Small intestine (tissue), 7 donors: ENCODE results near the gene OSBPL10. TPM values are rescaled to one million over a fixed set of nuclear protein-coding genes. Genes with fewer than 3 reads are reported as not detected.

ENCODE experiments used
- DNase-seq, 2 donors: peaks; one replicate each; pipeline versions ENCODE4 v3.0.0 to v3.0.0-alpha.2; 2013
- FAIRE-seq: peaks from 2 replicates; lab custom pipeline; 2012; peaks lifted over from hg19 to GRCh38; lab: Jason Lieb, UNC
- H3K27ac ChIP-seq, 3 donors: one replicate each; pipeline ENCODE4 v1.5.1; 2013; ENCODE audit warnings: low read length in 2 of 3, mild to moderate bottlenecking in 2 of 3, control low read depth in 1 of 3, inconsistent platforms in 1 of 3, low read depth in 1 of 3, moderate library complexity in 1 of 3
- H3K27me3 ChIP-seq, 3 donors: one replicate each; pipeline ENCODE4 v1.6.1; 2013; ENCODE audit warnings: low read length in 3 of 3, inconsistent platforms in 1 of 3; ENCODE audit not compliant: control insufficient read depth in 3 of 3, insufficient read depth in 3 of 3
- H3K36me3 ChIP-seq, 3 donors: one replicate each; pipeline ENCODE4 v1.6.1; 2013; ENCODE audit warnings: low read length in 3 of 3, inconsistent platforms in 1 of 3, low read depth in 1 of 3, mild to moderate bottlenecking in 1 of 3, moderate library complexity in 1 of 3; ENCODE audit not compliant: control insufficient read depth in 3 of 3, insufficient read depth in 2 of 3
- H3K4me1 ChIP-seq, 3 donors: one replicate each; pipeline ENCODE4 v1.6.1; 2013; ENCODE audit warnings: low read length in 2 of 3, inconsistent platforms in 1 of 3, low read depth in 1 of 3, mild to moderate bottlenecking in 1 of 3, moderate library complexity in 1 of 3; ENCODE audit not compliant: control insufficient read depth in 3 of 3, insufficient read depth in 2 of 3
- H3K4me3 ChIP-seq, 3 donors: one replicate each; pipeline ENCODE4 v1.5.1; 2013; ENCODE audit warnings: low read length in 3 of 3, control low read depth in 1 of 3, inconsistent platforms in 1 of 3, low read depth in 1 of 3, mild to moderate bottlenecking in 1 of 3, moderate library complexity in 1 of 3
- H3K9me3 ChIP-seq, 2 donors: one replicate each; pipeline ENCODE4 v1.6.1; 2013; ENCODE audit warnings: low read depth in 1 of 2, low read length in 1 of 2; ENCODE audit not compliant: control insufficient read depth in 2 of 2, insufficient read depth in 1 of 2
- WGBS, 3 donors: extraction: QIAGEN DNeasy Blood & Tissue Kit; methylation state at CpG; one replicate each; pipeline ENCODE4 v1.1.7; 2013; 5-methylcytosine and 5-hydroxymethylcytosine counted together
- polyA plus RNA-seq, 4 donors: library from polyadenylated mRNA; stranded (reverse) in 3 of 4; unstranded in 1 of 4; fragments of 200-250 nt in 3 of 4; fragments of 120-200 nt in 1 of 4; gene quantifications; one replicate each; pipeline versions ENCODE4 v1.2.1 to v1.2.3, GENCODE V29; 2013
- donor health status: healthy with polysubstance abuse.
- donor health status: control.
- donor health status: control.
- donor health status: Bipolar disorder and iron deficiency.
- donor health status: healthy.

OSBPL10 gene
- polyA plus RNA-seq, 4 donors = 1.4 to 8.6 (median 3.8) TPM

DNA sequence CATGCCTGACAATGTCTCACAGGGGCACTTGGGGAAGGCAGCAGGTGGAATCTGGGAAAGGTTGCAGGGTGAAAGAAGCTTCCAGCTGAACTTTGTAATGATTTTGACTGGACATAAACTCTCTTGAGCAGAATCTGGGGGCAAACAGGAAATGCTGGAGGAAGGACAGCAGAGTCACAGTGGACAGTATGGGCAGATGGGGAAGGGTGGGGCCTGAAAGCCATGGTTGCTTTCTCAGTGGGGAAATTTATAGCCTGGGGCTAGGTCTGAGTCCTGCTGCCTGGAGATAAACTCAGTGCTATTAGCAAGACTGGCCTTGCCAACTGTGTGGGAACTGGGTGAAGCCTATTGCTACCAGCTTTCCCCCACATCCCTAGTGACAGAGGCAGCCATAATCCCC lies 203.2 kb downstream of the OSBPL10 start:
- no peak for DNase-seq
- Histone ChIP-seq H3K4me3 (no peak overlapping the region), H3K27me3 (no peaks in the 10 kb centered on the region), H3K36me3 (peaks cover 0 to 3% (median 0%) of the 10 kb centered on the region in 3 donors), H3K9me3 (peaks cover 0 to 10% of the 10 kb centered on the region in 2 donors), H3K27ac (no peak overlapping the region), H3K4me1 (no peaks in the 10 kb centered on the region)
- FAIRE-seq = no peak

DNA sequence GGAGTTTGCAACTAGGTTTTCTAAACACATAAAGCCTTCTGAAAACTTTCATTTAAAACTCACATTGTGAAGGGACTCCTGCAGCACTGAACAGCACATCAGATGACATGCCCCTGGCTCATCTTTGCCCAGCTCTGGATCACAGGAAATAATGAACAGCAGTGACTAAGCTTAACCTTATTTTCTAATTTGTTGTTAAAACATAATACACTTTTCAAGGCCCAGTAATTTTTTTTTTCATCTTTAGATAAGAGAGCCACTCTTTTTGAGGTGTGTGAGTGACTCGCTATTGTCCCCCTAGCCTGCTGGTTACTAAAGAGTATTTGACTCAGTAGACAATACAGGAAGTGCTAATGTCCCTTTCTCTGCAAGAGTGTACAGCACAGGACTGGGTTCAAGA lies 204.0 kb downstream of the OSBPL10 start:
- 88 to 97% (median 93%) methylated on average over 1 of the region's 1 CpG for WGBS, 3 donors
- H3K27ac ChIP-seq = no peak overlapping the region
- H3K4me1 ChIP-seq = no peaks in the 10 kb centered on the region
- peaks cover 0 to 10% of the 10 kb centered on the region in 2 donors for H3K9me3 ChIP-seq
- FAIRE-seq = no peak
- peaks cover 0 to 3% (median 0%) of the 10 kb centered on the region in 3 donors for H3K36me3 ChIP-seq
- no peaks in the 10 kb centered on the region for H3K27me3 ChIP-seq
- no peak overlapping the region for H3K4me3 ChIP-seq
- DNase-seq = no peak

- H3K9me3 ChIP-seq = peaks cover 0 to 10% of the 10 kb centered on the region in 2 donors
- no peak overlapping the region for H3K4me3 ChIP-seq
- H3K27ac ChIP-seq = no peak overlapping the region
- no peaks in the 10 kb centered on the region for H3K27me3 ChIP-seq
- peaks cover 0 to 3% (median 0%) of the 10 kb centered on the region in 3 donors for H3K36me3 ChIP-seq
- H3K4me1 ChIP-seq = no peaks in the 10 kb centered on the region
- DNase-seq (no peak), FAIRE-seq (no peak)
- WGBS, 3 donors = 87 to 89% (median 89%) methylated on average over 4 of the region's 4 CpGs
Measured at GRCh38 chr3:31776016-31776415, 205.0 kb downstream of the OSBPL10 start.

- H3K9me3 ChIP-seq = peaks cover 0 to 10% of the 10 kb centered on the region in 2 donors
- H3K36me3 ChIP-seq = peaks cover 0 to 3% (median 0%) of the 10 kb centered on the region in 3 donors
- FAIRE-seq (no peak), DNase-seq (no peak)
- H3K4me1 ChIP-seq = no peaks in the 10 kb centered on the region
- WGBS, 3 donors = 91 to 96% (median 94%) methylated on average over 4 of the region's 4 CpGs
- no peak overlapping the region for H3K27ac ChIP-seq
- no peaks in the 10 kb centered on the region for H3K27me3 ChIP-seq
- H3K4me3 ChIP-seq = no peak overlapping the region
Measured at GRCh38 chr3:31775383-31775782, 205.7 kb downstream of the OSBPL10 start.

- H3K27ac ChIP-seq = no peak overlapping the region
- H3K4me1 ChIP-seq = no peaks in the 10 kb centered on the region
- FAIRE-seq (no peak), DNase-seq (no peak)
- no peak overlapping the region for H3K4me3 ChIP-seq
- peaks cover 0 to 5% of the 10 kb centered on the region in 2 donors for H3K9me3 ChIP-seq
- WGBS, 3 donors = 73 to 87% (median 83%) methylated on average over 7 of the region's 7 CpGs
- no peaks in the 10 kb centered on the region for H3K36me3 ChIP-seq
- H3K27me3 ChIP-seq = no peaks in the 10 kb centered on the region
Measured at GRCh38 chr3:31772758-31773473, 208.1 kb downstream of the OSBPL10 start.

GRCh38 chr3:31772272-31772671 lies 208.8 kb downstream of the OSBPL10 start:
- no peak for FAIRE-seq

DNA sequence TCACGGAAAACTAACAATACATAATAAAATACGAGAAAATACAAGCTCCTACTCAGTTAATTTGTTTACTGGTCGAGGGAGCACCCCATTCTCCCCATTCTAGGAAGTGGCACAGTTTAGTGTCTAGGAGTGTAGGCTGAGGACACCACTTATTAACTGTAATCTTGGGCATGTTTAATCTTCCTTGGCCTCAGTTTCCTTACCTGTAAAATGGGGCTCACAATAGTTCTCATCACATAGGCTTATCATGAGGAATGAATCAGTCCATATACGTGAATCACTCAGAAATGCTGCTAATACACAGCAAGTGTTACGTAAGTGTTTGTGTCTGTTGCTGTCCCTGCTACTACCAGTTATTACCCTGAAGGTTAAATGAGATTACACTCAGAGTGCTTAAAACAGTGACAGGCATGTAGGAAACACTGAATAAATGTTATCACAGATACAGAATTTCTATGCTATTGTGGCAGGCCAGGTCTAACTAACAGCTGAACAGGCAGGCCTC lies 210.2 kb downstream of the OSBPL10 start:
- no peak overlapping the region for H3K4me3 ChIP-seq

More at GRCh38 chr3:31772272-31772671, 208.8 kb downstream of the OSBPL10 start:
- H3K4me3 ChIP-seq = no peak overlapping the region
- no peak overlapping the region for H3K27ac ChIP-seq
- no peaks in the 10 kb centered on the region for H3K4me1 ChIP-seq
- no peaks in the 10 kb centered on the region for H3K27me3 ChIP-seq
- no peaks in the 10 kb centered on the region for H3K36me3 ChIP-seq
- no peak for DNase-seq
- no peaks in the 10 kb centered on the region for H3K9me3 ChIP-seq
- 80 to 82% (median 80%) methylated on average over 4 of the region's 4 CpGs for WGBS, 3 donors

DNA sequence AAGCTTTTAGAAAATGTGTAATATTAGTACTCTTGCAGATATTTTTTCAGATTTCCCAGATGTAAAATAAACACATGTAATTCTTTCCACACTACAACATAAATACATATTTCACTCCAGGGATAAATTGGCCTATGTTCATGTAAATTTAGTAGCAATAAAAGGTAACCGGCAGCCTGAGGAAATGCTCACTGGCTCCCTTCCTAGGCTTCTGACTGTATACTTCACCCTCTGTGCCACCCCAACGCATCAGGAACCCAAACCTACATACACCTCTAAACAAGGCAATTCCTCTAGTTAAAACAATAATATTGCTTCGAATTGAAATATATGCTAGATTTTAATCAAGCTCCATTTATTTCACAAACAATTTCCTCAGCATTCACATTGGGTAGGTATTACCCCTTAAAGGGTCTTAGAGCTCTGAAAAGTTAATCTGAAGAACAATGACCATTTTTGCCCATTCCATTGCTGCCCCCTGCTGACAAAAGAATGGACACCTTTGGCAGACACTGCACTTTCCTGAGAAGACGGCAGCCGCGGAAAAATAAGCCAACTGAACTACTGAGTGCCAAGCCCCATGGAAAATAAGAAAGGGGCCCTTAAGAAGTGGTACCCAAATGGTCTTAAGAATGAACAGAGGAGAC lies 212.5 kb downstream of the OSBPL10 start:
- 39 to 47% (median 41%) methylated on average over 6 of the region's 6 CpGs for WGBS, 3 donors
- no peaks in the 10 kb centered on the region for H3K36me3 ChIP-seq
- H3K4me3 ChIP-seq = no peak overlapping the region
- FAIRE-seq (no peak), DNase-seq (peak; percentile 57 to 66)
- no peak overlapping the region for H3K27ac ChIP-seq
- no peaks in the 10 kb centered on the region for H3K9me3 ChIP-seq
- H3K4me1 ChIP-seq = no peaks in the 10 kb centered on the region
- H3K27me3 ChIP-seq = no peaks in the 10 kb centered on the region

More for the DNA sequence above, 210.2 kb downstream of the OSBPL10 start:
- WGBS, 3 donors = 74 to 76% (median 76%) methylated on average over 5 of the region's 5 CpGs
- no peaks in the 10 kb centered on the region for H3K36me3 ChIP-seq
- no peaks in the 10 kb centered on the region for H3K27me3 ChIP-seq
- H3K4me1 ChIP-seq = no peaks in the 10 kb centered on the region
- H3K27ac ChIP-seq = no peak overlapping the region
- FAIRE-seq (no peak), DNase-seq (no peak)
- H3K9me3 ChIP-seq = no peaks in the 10 kb centered on the region
